Left kidney (tissue), 2 donors: ENCODE data around the gene PTPN21. TPM values are rescaled to one million over a fixed set of nuclear protein-coding genes. Genes with fewer than 3 reads are reported as not detected.
A peak's percentile ranks its signal among the peaks of the same experiment; 100 is the strongest.

Experiments
- DNase-seq: peaks from one replicate; pipeline ENCODE4 v3.0.0-alpha.2; 2013
- polyA plus RNA-seq: library from polyadenylated mRNA; unstranded; fragments of 120-200 nt; gene quantifications from one replicate; pipeline ENCODE4 v1.2.1, GENCODE V29; 2013; ENCODE audit not compliant: insufficient read length

PTPN21 gene
- polyA plus RNA-seq, 1 donor: 40.8 TPM

- no peak for DNase-seq
Measured at GRCh38 chr14:88505621-88506020, 49.2 kb downstream of the PTPN21 start.

- DNase-seq: no peak
Measured at GRCh38 chr14:88504602-88505001, 50.2 kb downstream of the PTPN21 start.

GRCh38 chr14:88503754-88504406 lies 50.9 kb downstream of the PTPN21 start:
- no peak for DNase-seq

GRCh38 chr14:88502740-88503139 lies 52.1 kb downstream of the PTPN21 start:
- DNase-seq: no peak

GRCh38 chr14:88500611-88501010 lies 54.2 kb downstream of the PTPN21 start:
- no peak for DNase-seq

GRCh38 chr14:88499225-88499624 lies 55.6 kb downstream of the PTPN21 start:
- no peak for DNase-seq

GRCh38 chr14:88496414-88496813 lies 58.4 kb downstream of the PTPN21 start:
- DNase-seq: no peak

GRCh38 chr14:88493392-88494185 lies 61.2 kb downstream of the PTPN21 start:
- no peak for DNase-seq

GRCh38 chr14:88492272-88493089 lies 62.3 kb downstream of the PTPN21 start:
- DNase-seq: peak; percentile 70

GRCh38 chr14:88490168-88490567 lies 64.6 kb downstream of the PTPN21 start:
- no peak for DNase-seq

GRCh38 chr14:88488897-88489296 lies 65.9 kb downstream of the PTPN21 start:
- no peak for DNase-seq

- DNase-seq: no peak
Measured at GRCh38 chr14:88488081-88488480, 66.7 kb downstream of the PTPN21 start.

- DNase-seq: no peak
Measured at GRCh38 chr14:88482524-88482923, 72.3 kb downstream of the PTPN21 start.

- no peak for DNase-seq
Measured at GRCh38 chr14:88481794-88482193, 73.0 kb downstream of the PTPN21 start.

GRCh38 chr14:88481059-88481458 lies 73.7 kb downstream of the PTPN21 start:
- no peak for DNase-seq

- no peak for DNase-seq
Measured at GRCh38 chr14:88479574-88479987, 75.2 kb downstream of the PTPN21 start.

- DNase-seq: no peak
Measured at GRCh38 chr14:88478931-88479330, 75.9 kb downstream of the PTPN21 start.

- no peak for DNase-seq
Measured at GRCh38 chr14:88477513-88478250, 77.1 kb downstream of the PTPN21 start.

- no peak for DNase-seq
Measured at GRCh38 chr14:88476825-88477224, 78.0 kb downstream of the PTPN21 start.

GRCh38 chr14:88476214-88476774 lies 78.5 kb downstream of the PTPN21 start:
- DNase-seq: no peak

GRCh38 chr14:88473791-88474190 lies 81.0 kb downstream of the PTPN21 start:
- no peak for DNase-seq
